H1 (cell line): ENCODE measurements around the gene ROBO2.

Experiments used
- ATF3 ChIP-seq: IDR thresholded peaks from 2 replicates; pipeline ENCODE4 v1.6.1; 2011; ENCODE audit warnings: low read depth, mild to moderate bottlenecking, low read length; ENCODE audit not compliant: insufficient read depth
- CTCF ChIP-seq, 3 experiments: IDR thresholded peaks; 1 replicate in 2 of 3; 2 replicates in 1 of 3; pipeline versions ENCODE4 v1.5.1 to v1.6.1; 2011; ENCODE audit warnings: low read length in 3 of 3, mild to moderate bottlenecking in 3 of 3, inconsistent platforms in 2 of 3, low read depth in 1 of 3, moderate library complexity in 1 of 3; ENCODE audit not compliant: insufficient read depth in 1 of 3; ENCODE audit errors: control extremely low read depth in 1 of 3
- GABPA ChIP-seq: IDR thresholded peaks from 2 replicates; pipeline ENCODE4 v1.6.1; 2011; ENCODE audit warnings: mild to moderate bottlenecking, low read length, moderate library complexity, borderline replicate concordance; ENCODE audit not compliant: insufficient read depth
- GTF2F1 ChIP-seq: IDR thresholded peaks from 2 replicates; pipeline ENCODE4 v1.6.1; 2012; ENCODE audit warnings: low read depth, low read length, improper control_type of control experiment, borderline replicate concordance
- JUN ChIP-seq: IDR thresholded peaks from 2 replicates; pipeline ENCODE4 v1.6.1; 2011; ENCODE audit warnings: low read depth, mild to moderate bottlenecking, improper control_type of control experiment, low read length
- POLR2A ChIP-seq, 2 experiments: IDR thresholded peaks; 1 replicate in 1 of 2; 2 replicates in 1 of 2; pipeline ENCODE4 v1.6.1; 2011; ENCODE audit warnings: low read depth in 2 of 2, low read length in 2 of 2, mild to moderate bottlenecking in 2 of 2; ENCODE audit errors: control extremely low read depth in 1 of 2
- POLR2AphosphoS5 ChIP-seq: IDR thresholded peaks from 2 replicates; pipeline ENCODE4 v1.6.1; 2011; ENCODE audit warnings: low read depth, low read length
- RBBP5 ChIP-seq: IDR thresholded peaks from 2 replicates; pipeline ENCODE4 v1.7.1; 2012; ENCODE audit warnings: low read depth, mild to moderate bottlenecking, inconsistent platforms, low read length, moderate library complexity, borderline replicate concordance
- RFX5 ChIP-seq: IDR thresholded peaks from 2 replicates; pipeline ENCODE4 v1.6.1; 2011; ENCODE audit warnings: low read depth, low read length, improper control_type of control experiment, borderline replicate concordance
- RNF2 ChIP-seq: fragments of 200-900, 300-1000 bp; sonication (generic); IDR thresholded peaks from 2 replicates; pipeline ENCODE4 v1.7.1; 2016; ENCODE audit warnings: borderline replicate concordance, low read depth, mild to moderate bottlenecking, antibody characterized with exemption, low read length; ENCODE audit not compliant: poor library complexity, severe bottlenecking; ENCODE audit errors: missing control alignments
- SIN3A ChIP-seq, 2 experiments: IDR thresholded peaks in 1 of 2; conservative IDR thresholded peaks in 1 of 2; 2 replicates each; pipeline ENCODE4 v1.6.1; 2011 to 2012; ENCODE audit warnings: low read length in 2 of 2, improper control_type of control experiment in 1 of 2, low read depth in 1 of 2, mild to moderate bottlenecking in 1 of 2
- SP2 ChIP-seq: IDR thresholded peaks from 2 replicates; pipeline ENCODE4 v1.6.1; 2012; ENCODE audit warnings: mild to moderate bottlenecking, low read length, inconsistent platforms
- TAF1 ChIP-seq: IDR thresholded peaks from 2 replicates; pipeline ENCODE4 v1.6.1; 2011; ENCODE audit warnings: mild to moderate bottlenecking, low read depth, low read length

GRCh38 chr3:77141423-77141822 lies 101.5 kb downstream of the ROBO2 start:
- TF ChIP-seq CTCF (IDR thresholded peaks at IDR 0.05; ENCODE audit: control extremely low read depth in 1 of 3, insufficient read depth in 1 of 3, low read depth in 1 of 3, low read length in 3 of 3) (no peak), POLR2A (IDR thresholded peaks at IDR 0.05; ENCODE audit: control extremely low read depth in 1 of 2, low read depth in 2 of 2, low read length in 2 of 2) (no peak), RNF2 (no peak), JUN (no peak), ATF3 (no peak), SIN3A (conservative IDR thresholded peaks at IDR 0.05 in 1 of 2, IDR thresholded peaks at IDR 0.05 in 1 of 2; ENCODE audit: low read depth in 1 of 2, low read length in 2 of 2) (no peak), POLR2AphosphoS5 (no peak), RBBP5 (no peak), GTF2F1 (no peak), TAF1 (no peak), GABPA (no peak), SP2 (no peak), RFX5 (no peak)
